ENCODE results near the gene B3GNT7. TPM values are rescaled to one million over a fixed set of nuclear protein-coding genes. Genes with fewer than 3 reads are reported as not detected.
"Not testable (repeated sequence)": the region's sequence is repeated elsewhere in the genome, so short reads cannot be mapped to it uniquely, and the experiment has no call there.

The B3GNT7 gene
- total RNA-seq, 1 donor from 2014 or later = 0.64 TPM

GRCh38 chr2:231373184-231373583 is 22.3 kb upstream of the B3GNT7 start:
- intact Hi-C loops (cut with DNase I) = no loop called here
- Histone ChIP-seq H3K4me3 (no peak overlapping the region), H3K36me3 (peaks cover 0 to 2% of the 10 kb centered on the region in 2 donors), H3K27ac (no peak overlapping the region), H3K27me3 (no peaks in the 10 kb centered on the region), H3K9me3 (no peaks in the 10 kb centered on the region), H3K4me1 (no peaks in the 10 kb centered on the region)
- TF ChIP-seq CTCF (IDR thresholded peaks at IDR 0.05) = no peak
- no peak for DNase-seq (ENCODE audit: low spot score in 2 of 2)

GRCh38 chr2:231373786-231374349 is 21.6 kb upstream of the B3GNT7 start:
- intact Hi-C loops (cut with DNase I) = no loop called here
- H3K36me3 ChIP-seq = peaks cover 0 to 2% of the 10 kb centered on the region in 2 donors
- no peak overlapping the region for H3K27ac ChIP-seq
- no peaks in the 10 kb centered on the region for H3K9me3 ChIP-seq
- no peak for DNase-seq (ENCODE audit: low spot score in 2 of 2)
- no peak overlapping the region for H3K4me3 ChIP-seq
- TF ChIP-seq CTCF (IDR thresholded peaks at IDR 0.05) = no peak
- no peaks in the 10 kb centered on the region for H3K4me1 ChIP-seq
- no peaks in the 10 kb centered on the region for H3K27me3 ChIP-seq

GRCh38 chr2:231374771-231375170 is 20.7 kb upstream of the B3GNT7 start:
- Histone ChIP-seq H3K36me3 (peaks cover 0 to 2% of the 10 kb centered on the region in 2 donors), H3K4me3 (no peak overlapping the region), H3K9me3 (no peaks in the 10 kb centered on the region), H3K4me1 (no peaks in the 10 kb centered on the region), H3K27me3 (no peaks in the 10 kb centered on the region), H3K27ac (no peak overlapping the region)
- DNase-seq (ENCODE audit: low spot score in 2 of 2) = no peak
- intact Hi-C loops (cut with DNase I) = no loop called here
- no peak for TF ChIP-seq CTCF (IDR thresholded peaks at IDR 0.05)

- H3K27ac ChIP-seq; H3K36me3 ChIP-seq; H3K4me3 ChIP-seq; H3K9me3 ChIP-seq; DNase-seq (ENCODE audit: low spot score in 2 of 2); intact Hi-C loops (cut with DNase I); H3K4me1 ChIP-seq; H3K27me3 ChIP-seq: not testable (repeated sequence)
Measured at GRCh38 chr2:231375994-231376615, 19.4 kb upstream of the B3GNT7 start.

GRCh38 chr2:231376857-231377256 is 18.7 kb upstream of the B3GNT7 start:
- intact Hi-C loops (cut with DNase I) = no loop called here
- Histone ChIP-seq H3K27me3 (no peaks in the 10 kb centered on the region), H3K4me1 (no peaks in the 10 kb centered on the region), H3K36me3 (peaks cover 0 to 2% of the 10 kb centered on the region in 2 donors), H3K9me3 (no peaks in the 10 kb centered on the region), H3K27ac (no peak overlapping the region), H3K4me3 (no peak overlapping the region)
- no peak for TF ChIP-seq CTCF (IDR thresholded peaks at IDR 0.05)
- no peak for DNase-seq (ENCODE audit: low spot score in 2 of 2)

GRCh38 chr2:231378026-231378722 is 17.3 kb upstream of the B3GNT7 start:
- H3K4me1 ChIP-seq = no peaks in the 10 kb centered on the region
- no peak for TF ChIP-seq CTCF (IDR thresholded peaks at IDR 0.05)
- no peak for DNase-seq (ENCODE audit: low spot score in 2 of 2)
- H3K27me3 ChIP-seq = no peaks in the 10 kb centered on the region
- no peaks in the 10 kb centered on the region for H3K9me3 ChIP-seq
- H3K36me3 ChIP-seq = no peaks in the 10 kb centered on the region
- H3K4me3 ChIP-seq = no peak overlapping the region
- intact Hi-C loops (cut with DNase I) = no loop called here
- H3K27ac ChIP-seq = no peak overlapping the region

Data from ascending aorta (tissue), 2 donors.